CD8-positive, alpha-beta memory T cell (primary cell): Measurements from ENCODE around the gene CCDC85C. TPM values are rescaled to one million over a fixed set of nuclear protein-coding genes. Genes with fewer than 3 reads are reported as not detected.
A peak's percentile ranks its signal among the peaks of the same experiment; 100 is the strongest.

Source experiments
- CTCF ChIA-PET: fragments of 350-600 bp; sonication (Branson Sonifier 250); formaldehyde crosslinking; loops from one replicate; lab custom pipeline; 2021; ENCODE audit warnings: antibody characterized with exemption; lab: Charles Lee
- POLR2A ChIA-PET: fragments of 350-600 bp; sonication (Branson Sonifier 250); formaldehyde crosslinking; loops from one replicate; lab custom pipeline; 2021; ENCODE audit warnings: antibody characterized with exemption; lab: Charles Lee
- DNase-seq, 5 donors: peaks; one replicate each; pipeline versions ENCODE4 v3.0.0 to v3.0.0-alpha.2; 2020 to 2022; ENCODE audit warnings: mixed read lengths in 1 of 5
- H3K27ac ChIP-seq: one replicate; pipeline ENCODE4 v1.7.0; 2013; ENCODE audit warnings: low read depth, mild to moderate bottlenecking, low read length, moderate library complexity
- H3K27me3 ChIP-seq: 2 replicates; pipeline ENCODE4 v1.7.0; 2013; ENCODE audit warnings: low read length, mild to moderate bottlenecking; ENCODE audit not compliant: insufficient read depth, poor library complexity, severe bottlenecking
- H3K36me3 ChIP-seq: 2 replicates; pipeline ENCODE4 v1.7.0; 2013; ENCODE audit warnings: mild to moderate bottlenecking, low read length, moderate library complexity; ENCODE audit not compliant: insufficient read depth
- H3K4me1 ChIP-seq: 2 replicates; pipeline ENCODE4 v1.7.0; 2013; ENCODE audit warnings: mild to moderate bottlenecking, low read length, moderate library complexity; ENCODE audit not compliant: insufficient read depth
- H3K4me3 ChIP-seq: 2 replicates; pipeline ENCODE4 v1.7.0; 2013; ENCODE audit warnings: mild to moderate bottlenecking, low read length
- H3K9me3 ChIP-seq: 2 replicates; pipeline ENCODE4 v1.7.0; 2013; ENCODE audit warnings: mild to moderate bottlenecking, low read length
- H3K27ac Mint-ChIP-seq, 8 donors: one replicate each; pipeline ENCODE4 v1.8.0; 2020 to 2021; ENCODE audit warnings: mixed read lengths in 8 of 8, mild to moderate bottlenecking in 6 of 8, inconsistent platforms in 3 of 8, moderate library complexity in 3 of 8
- H3K27me3 Mint-ChIP-seq, 2 donors: one replicate each; pipeline ENCODE4 v1.8.0; 2020 to 2021; ENCODE audit warnings: mixed read lengths in 2 of 2, mild to moderate bottlenecking in 1 of 2, moderate library complexity in 1 of 2
- H3K36me3 Mint-ChIP-seq, 3 donors: one replicate each; pipeline ENCODE4 v1.8.0; 2020 to 2021; ENCODE audit warnings: mixed read lengths in 3 of 3, inconsistent platforms in 1 of 3, mild to moderate bottlenecking in 1 of 3
- H3K4me1 Mint-ChIP-seq, 3 donors: one replicate each; pipeline ENCODE4 v1.8.0; 2020 to 2021; ENCODE audit warnings: mixed read lengths in 3 of 3, inconsistent platforms in 1 of 3, mild to moderate bottlenecking in 1 of 3
- H3K4me3 Mint-ChIP-seq, 7 donors: one replicate each; pipeline ENCODE4 v1.8.0; 2020 to 2021; ENCODE audit warnings: mixed read lengths in 7 of 7, mild to moderate bottlenecking in 6 of 7, moderate library complexity in 4 of 7, inconsistent platforms in 2 of 7
- H3K9me3 Mint-ChIP-seq, 5 donors: one replicate each; pipeline ENCODE4 v1.8.0; 2020 to 2022; ENCODE audit warnings: mixed read lengths in 5 of 5, mild to moderate bottlenecking in 3 of 5, moderate library complexity in 2 of 5, inconsistent platforms in 1 of 5
- polyA plus RNA-seq: library from polyadenylated mRNA; unstranded; fragments of 300-500 nt; fragmentation: Illumina TruSeq; gene quantifications from one replicate; pipeline ENCODE4 v1.2.3, GENCODE V29; 2021
- total RNA-seq, 2 experiments: library from RNA; stranded (reverse); gene quantifications; one replicate each; pipeline ENCODE4 v1.2.3, GENCODE V29; 2021

Gene CCDC85C
- total and polyA plus RNA-seq, 3 experiments from 2014 or later: 1.2 to 5.3 (median 4.2) TPM

- ChIA-PET POLR2A (no interaction called here), CTCF (interaction anchor here (1.1 kb wide), 1 partner anchor 53 kb away, joined by 4 read pairs; no protein-coding TSS in a partner anchor)
- H3K36me3 Mint-ChIP-seq: peaks cover 0 to 1% (median 0%) of the 10 kb centered on the region in 3 donors
- H3K36me3 ChIP-seq: no peaks in the 10 kb centered on the region
- peaks cover 0 to 4% of the 10 kb centered on the region in 2 donors for H3K27me3 Mint-ChIP-seq
- no peak for DNase-seq
- H3K9me3 Mint-ChIP-seq: no peaks in the 10 kb centered on the region
- no peak overlapping the region for H3K4me3 Mint-ChIP-seq
- no peak overlapping the region for H3K4me3 ChIP-seq
- H3K27ac ChIP-seq: no peak overlapping the region
- no peaks in the 10 kb centered on the region for H3K4me1 ChIP-seq
- no peaks in the 10 kb centered on the region for H3K27me3 ChIP-seq
- no peaks in the 10 kb centered on the region for H3K9me3 ChIP-seq
- H3K27ac Mint-ChIP-seq: peak overlapping the region in 1 of 8 donors; percentile 75
- H3K4me1 Mint-ChIP-seq: peaks cover 0 to 26% (median 8%) of the 10 kb centered on the region in 3 donors
These were observed 28.7 kb downstream of the CCDC85C start for GRCh38 chr14:99575043-99576023.

- Mint-ChIP-seq H3K9me3 (no peaks in the 10 kb centered on the region), H3K4me1 (peaks cover 0 to 35% (median 14%) of the 10 kb centered on the region in 3 donors), H3K4me3 (no peak overlapping the region), H3K27ac (peak overlapping the region in 2 of 8 donors; percentile 38 to 39), H3K27me3 (peaks cover 0 to 4% of the 10 kb centered on the region in 2 donors), H3K36me3 (peaks cover 0 to 1% (median 0%) of the 10 kb centered on the region in 3 donors)
- no peak for DNase-seq
- Histone ChIP-seq H3K27me3 (no peaks in the 10 kb centered on the region), H3K27ac (no peak overlapping the region), H3K9me3 (no peaks in the 10 kb centered on the region), H3K4me3 (no peak overlapping the region), H3K36me3 (no peaks in the 10 kb centered on the region), H3K4me1 (no peaks in the 10 kb centered on the region)
- POLR2A ChIA-PET: no interaction called here
- CTCF ChIA-PET: interaction anchor here (1.0 kb wide), 1 partner anchor 33 kb away, joined by 3 read pairs; no protein-coding TSS in a partner anchor
These were observed 29.7 kb downstream of the CCDC85C start for GRCh38 chr14:99574099-99574880.

- POLR2A ChIA-PET: no interaction called here
These were observed 30.4 kb downstream of the CCDC85C start for GRCh38 chr14:99573436-99574098.

GRCh38 chr14:99573000-99573330, 31.0 kb downstream of the CCDC85C start:
- H3K4me1 Mint-ChIP-seq: peaks cover 0 to 37% (median 14%) of the 10 kb centered on the region in 3 donors
- H3K36me3 ChIP-seq: no peaks in the 10 kb centered on the region
- H3K27me3 ChIP-seq: no peaks in the 10 kb centered on the region
- no peak overlapping the region for H3K4me3 ChIP-seq
- H3K9me3 ChIP-seq: no peaks in the 10 kb centered on the region
- H3K27ac Mint-ChIP-seq: no peak overlapping the region
- H3K4me1 ChIP-seq: no peaks in the 10 kb centered on the region
- H3K36me3 Mint-ChIP-seq: no peaks in the 10 kb centered on the region
- CTCF ChIA-PET: no interaction called here
- no peak overlapping the region for H3K27ac ChIP-seq
- DNase-seq: no peak
- no peaks in the 10 kb centered on the region for H3K9me3 Mint-ChIP-seq
- H3K4me3 Mint-ChIP-seq: no peak overlapping the region
- H3K27me3 Mint-ChIP-seq: peaks cover 0 to 4% of the 10 kb centered on the region in 2 donors
- POLR2A ChIA-PET: no interaction called here

More at GRCh38 chr14:99573436-99574098, 30.4 kb downstream of the CCDC85C start:
- H3K27ac Mint-ChIP-seq: no peak overlapping the region
- H3K9me3 Mint-ChIP-seq: no peaks in the 10 kb centered on the region
- H3K4me3 Mint-ChIP-seq: no peak overlapping the region
- H3K36me3 Mint-ChIP-seq: peaks cover 0 to 1% (median 0%) of the 10 kb centered on the region in 3 donors
- H3K4me1 ChIP-seq: no peaks in the 10 kb centered on the region
- DNase-seq: no peak
- no peak overlapping the region for H3K27ac ChIP-seq
- no peak overlapping the region for H3K4me3 ChIP-seq
- peaks cover 0 to 36% (median 14%) of the 10 kb centered on the region in 3 donors for H3K4me1 Mint-ChIP-seq
- H3K27me3 Mint-ChIP-seq: peaks cover 0 to 4% of the 10 kb centered on the region in 2 donors
- no peaks in the 10 kb centered on the region for H3K9me3 ChIP-seq
- CTCF ChIA-PET: interaction anchor here (1.0 kb wide), 1 partner anchor 32 kb away, joined by 3 read pairs; no protein-coding TSS in a partner anchor
- no peaks in the 10 kb centered on the region for H3K27me3 ChIP-seq
- H3K36me3 ChIP-seq: no peaks in the 10 kb centered on the region

DNA sequence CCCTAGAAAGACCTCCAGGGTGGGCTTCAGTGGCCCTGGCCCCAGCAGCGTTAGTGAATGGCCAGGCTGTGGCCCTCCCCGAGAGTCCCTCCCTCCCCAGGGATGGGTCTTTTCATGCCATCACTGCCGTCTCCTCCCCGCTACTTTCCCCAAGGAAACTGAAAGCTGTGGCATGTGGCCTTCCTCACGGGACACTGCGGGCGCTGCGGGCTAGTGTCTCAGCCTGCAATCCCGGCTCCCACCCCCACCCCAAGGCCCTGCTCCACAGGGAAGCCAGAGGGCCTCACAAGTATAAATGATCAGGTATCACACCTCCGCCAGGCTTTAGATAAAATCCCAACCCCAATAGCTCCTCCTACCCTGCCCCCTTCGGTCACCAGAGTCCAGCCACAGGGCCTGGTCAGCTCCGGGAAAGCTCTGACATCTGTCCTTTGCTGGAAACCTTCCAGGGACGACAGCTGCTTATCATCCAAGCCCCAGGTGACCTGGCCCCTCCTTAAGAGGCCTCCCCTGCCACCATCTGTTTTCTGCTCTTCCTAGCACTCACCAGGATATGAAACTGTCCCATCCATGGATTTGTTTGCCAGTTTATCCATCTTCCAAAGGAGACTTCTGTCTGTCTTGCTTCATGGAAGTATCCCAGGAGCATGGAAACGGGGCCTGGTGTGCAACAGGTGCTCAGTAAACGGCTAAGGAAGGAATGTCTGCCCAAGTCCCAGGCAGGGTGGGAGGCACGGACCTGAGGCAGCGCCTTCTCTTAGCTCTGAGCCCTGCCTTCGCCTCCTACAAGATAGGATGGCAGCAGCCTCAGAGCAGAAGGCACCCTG, 31.6 kb downstream of the CCDC85C start:
- Mint-ChIP-seq H3K36me3 (no peaks in the 10 kb centered on the region), H3K27me3 (peaks cover 0 to 1% of the 10 kb centered on the region in 2 donors)
- CTCF ChIA-PET: no interaction called here

DNA sequence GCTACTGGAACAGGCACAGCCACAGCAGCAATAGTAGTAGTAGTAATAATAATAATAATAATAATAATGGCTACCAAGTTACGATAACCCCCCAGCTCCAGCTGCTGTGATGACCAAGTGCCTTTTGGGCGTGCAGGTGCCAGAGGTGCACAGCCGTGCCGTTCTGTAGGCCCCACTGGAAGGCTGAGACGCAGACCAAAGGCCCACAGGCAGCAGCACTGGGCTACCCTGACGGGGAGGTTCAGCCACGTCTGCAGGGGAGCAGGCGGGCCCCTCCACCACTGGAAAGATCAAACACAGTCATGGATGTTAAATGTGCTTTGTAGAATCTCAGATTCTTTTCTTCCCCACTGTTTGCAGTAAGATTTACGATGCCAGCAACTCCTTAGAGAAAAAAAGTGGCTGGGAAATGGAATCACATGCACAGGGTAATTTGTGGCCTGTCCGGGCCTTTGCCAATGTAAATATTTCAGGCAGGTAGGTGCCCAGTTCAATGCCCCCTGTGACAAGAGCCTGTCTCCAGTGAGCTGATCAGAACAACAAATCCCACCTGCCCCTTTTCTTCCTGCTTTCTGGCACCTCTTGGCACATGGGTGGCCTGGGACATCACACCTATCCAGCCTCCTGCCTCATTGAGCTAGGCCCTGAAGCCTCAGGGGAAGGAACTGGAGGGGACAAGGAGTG, 32.6 kb downstream of the CCDC85C start:
- ChIA-PET POLR2A (no interaction called here), CTCF (no interaction called here)
- H3K4me3 Mint-ChIP-seq: no peak overlapping the region
- no peaks in the 10 kb centered on the region for H3K9me3 ChIP-seq
- no peak for DNase-seq
- H3K36me3 ChIP-seq: no peaks in the 10 kb centered on the region
- H3K27me3 ChIP-seq: no peaks in the 10 kb centered on the region
- H3K36me3 Mint-ChIP-seq: no peaks in the 10 kb centered on the region
- no peak overlapping the region for H3K27ac ChIP-seq
- H3K27me3 Mint-ChIP-seq: peaks cover 0 to 1% of the 10 kb centered on the region in 2 donors
- peaks cover 0 to 35% (median 16%) of the 10 kb centered on the region in 3 donors for H3K4me1 Mint-ChIP-seq
- no peak overlapping the region for H3K27ac Mint-ChIP-seq
- no peaks in the 10 kb centered on the region for H3K9me3 Mint-ChIP-seq
- H3K4me3 ChIP-seq: no peak overlapping the region
- no peaks in the 10 kb centered on the region for H3K4me1 ChIP-seq

More for the DNA sequence above, 31.6 kb downstream of the CCDC85C start:
- no peak overlapping the region for H3K27ac ChIP-seq
- H3K9me3 ChIP-seq: no peaks in the 10 kb centered on the region
- no peak for DNase-seq
- Mint-ChIP-seq H3K4me3 (no peak overlapping the region), H3K4me1 (peaks cover 0 to 33% (median 14%) of the 10 kb centered on the region in 3 donors), H3K9me3 (no peaks in the 10 kb centered on the region), H3K27ac (no peak overlapping the region)
- no peaks in the 10 kb centered on the region for H3K27me3 ChIP-seq
- no peaks in the 10 kb centered on the region for H3K36me3 ChIP-seq
- H3K4me1 ChIP-seq: no peaks in the 10 kb centered on the region
- H3K4me3 ChIP-seq: no peak overlapping the region
- POLR2A ChIA-PET: no interaction called here
